ENCODE measurements around the gene SLC51B.
"Not testable (repeated sequence)": the region's sequence is repeated elsewhere in the genome, so short reads cannot be mapped to it uniquely, and the experiment has no call there.

SLC51B gene

GRCh38 chr15:65067317-65067644 is 22.1 kb downstream of the SLC51B start:
- no peak for DNase-seq

DNA sequence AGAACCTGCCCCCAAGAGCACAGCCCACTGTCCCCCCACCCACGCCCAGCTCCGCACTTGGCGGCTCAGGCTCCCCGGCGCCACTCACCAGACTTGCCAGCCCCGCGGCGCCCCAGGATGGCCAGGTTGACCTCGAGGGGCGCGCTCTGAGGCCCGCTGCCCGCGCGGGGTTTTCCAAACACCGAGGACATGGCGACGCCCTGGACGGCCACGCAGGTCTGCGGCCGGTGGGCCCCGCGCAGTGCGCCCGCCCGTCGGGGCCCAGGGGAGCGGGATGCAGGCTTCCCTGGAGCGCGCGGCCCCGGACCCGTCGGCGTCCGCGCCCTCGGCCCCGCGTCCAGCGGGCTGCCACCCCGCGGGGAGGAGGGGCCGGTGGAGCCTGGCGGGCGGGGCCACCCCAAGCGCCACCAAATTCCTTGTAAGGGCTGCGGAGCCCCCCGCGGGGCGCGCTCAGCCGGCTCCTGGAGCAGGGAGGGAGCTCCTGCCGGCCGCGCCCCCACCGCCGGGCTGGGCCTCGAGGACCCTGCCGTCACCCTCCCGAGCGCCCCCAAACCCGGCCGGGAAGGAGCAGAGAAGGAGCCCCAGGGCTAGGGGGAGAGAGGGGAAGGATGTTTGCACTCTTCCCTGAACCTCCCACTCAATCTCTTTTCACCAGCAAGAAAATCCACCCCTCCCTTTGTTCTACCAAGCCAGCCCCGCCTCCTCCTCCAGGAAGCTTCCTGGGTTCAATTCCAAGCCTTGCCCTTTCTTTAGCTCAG is 22.6 kb downstream of the SLC51B start, which contains the start of gene RASL12:
Gene RASL12, minus strand, starts transcription at position 347 of the 758 bp plus-strand sequence. Its CDS starts 156 bp downstream, at position 191.
- DNase-seq: no peak

DNA sequence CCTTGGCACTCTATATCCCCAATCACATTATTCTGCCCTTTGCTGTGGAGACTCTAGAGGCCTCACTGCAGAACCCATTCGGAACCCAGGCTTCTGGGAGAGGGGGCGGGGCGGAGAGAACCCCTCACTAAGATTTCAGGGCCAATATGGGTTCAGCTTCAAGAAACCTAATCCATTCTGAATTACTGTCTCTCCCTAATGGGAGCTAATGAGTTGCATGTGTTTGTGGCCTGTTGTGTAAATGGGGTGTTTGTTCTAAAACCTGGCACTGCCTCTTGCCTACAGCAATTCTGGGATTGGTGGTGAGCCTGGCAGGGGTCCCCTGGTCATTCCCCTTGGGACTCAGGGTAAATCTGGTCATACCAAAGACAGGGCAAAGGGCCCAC is 23.2 kb downstream of the SLC51B start:
- no peak for DNase-seq

DNA sequence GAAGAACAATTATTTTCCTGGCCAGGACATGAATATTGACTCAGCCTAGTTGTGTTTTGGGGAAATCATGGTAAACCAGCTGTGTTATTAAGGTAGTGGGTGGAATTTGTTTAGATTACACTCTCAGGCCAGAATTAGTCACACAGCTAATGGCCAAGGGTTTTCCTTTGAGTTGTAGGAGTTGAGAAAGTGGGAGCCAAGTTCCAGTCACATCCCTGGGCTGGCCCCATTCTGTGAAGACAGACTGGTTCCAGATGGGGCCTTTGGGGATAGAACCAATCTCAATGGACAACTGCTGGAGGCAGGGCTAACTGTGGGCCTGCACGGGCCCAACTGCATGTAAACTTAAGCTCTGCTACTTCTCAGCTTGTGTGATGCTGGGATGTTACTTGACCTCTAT is 24.0 kb downstream of the SLC51B start:
- no peak for DNase-seq

- no peak for DNase-seq
Measured at GRCh38 chr15:65069779-65070546, 24.8 kb downstream of the SLC51B start.

GRCh38 chr15:65071381-65071811 is 26.2 kb downstream of the SLC51B start:
- DNase-seq: no peak

DNA sequence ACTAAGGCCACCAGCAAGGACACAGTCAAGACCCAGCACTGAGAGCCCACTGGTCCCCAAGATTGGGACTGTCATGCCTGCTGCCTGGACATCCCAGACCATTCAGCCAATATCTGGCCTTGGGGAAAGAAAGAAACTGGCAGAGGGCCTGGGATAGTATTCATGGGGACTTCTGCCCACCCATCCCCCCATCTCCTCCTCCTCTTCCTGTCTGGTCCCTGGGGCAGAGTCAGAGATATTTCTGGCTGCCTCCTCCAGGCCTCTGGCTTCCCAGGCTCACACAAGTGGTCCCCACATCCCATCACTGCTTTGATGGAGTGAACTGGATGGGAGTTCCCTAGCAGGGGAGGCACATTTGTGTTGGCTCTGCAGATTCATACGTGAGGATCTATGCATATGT is 26.8 kb downstream of the SLC51B start:
- DNase-seq: no peak

- no peak for DNase-seq
Measured at GRCh38 chr15:65072617-65073016, 27.4 kb downstream of the SLC51B start.

- DNase-seq: not testable (repeated sequence)
Measured at GRCh38 chr15:65074946-65075345, 29.8 kb downstream of the SLC51B start.

DNA sequence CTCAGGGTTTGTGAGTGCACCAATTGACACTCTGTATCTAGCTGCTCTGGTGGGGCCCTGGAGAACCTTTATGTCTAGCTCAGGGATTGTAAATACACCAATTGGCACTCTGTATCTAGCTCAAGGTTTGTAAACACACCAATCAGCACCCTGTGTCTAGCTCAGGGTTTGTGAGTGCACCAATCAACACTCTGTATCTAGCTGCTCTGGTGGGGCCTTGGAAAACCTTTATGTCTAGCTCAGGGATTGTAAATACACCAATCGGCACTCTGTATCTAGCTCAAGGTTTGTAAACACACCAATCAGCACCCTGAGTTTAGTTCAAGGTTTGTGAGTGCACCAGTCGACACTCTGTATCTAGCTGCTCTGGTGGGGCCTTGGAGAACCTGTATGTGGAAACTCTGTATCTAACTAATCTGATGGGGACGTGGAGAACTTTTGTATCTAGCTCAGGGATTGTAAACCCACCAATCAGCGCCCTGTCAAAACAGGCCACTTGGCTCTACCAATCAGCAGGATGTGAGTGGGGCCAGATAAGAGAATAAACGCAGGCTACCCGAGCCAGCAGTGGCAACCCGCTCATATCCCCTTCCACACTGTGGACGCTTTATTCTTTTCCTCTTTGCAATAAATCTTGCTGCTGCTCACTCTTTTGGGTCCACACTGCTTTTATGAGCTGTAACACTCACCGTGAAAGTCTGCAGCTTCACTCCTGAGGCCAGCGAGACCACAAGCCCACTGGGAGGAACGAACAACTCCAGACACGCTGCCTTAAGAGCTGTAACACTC is 30.6 kb downstream of the SLC51B start:
- not testable (repeated sequence) for DNase-seq

DNA sequence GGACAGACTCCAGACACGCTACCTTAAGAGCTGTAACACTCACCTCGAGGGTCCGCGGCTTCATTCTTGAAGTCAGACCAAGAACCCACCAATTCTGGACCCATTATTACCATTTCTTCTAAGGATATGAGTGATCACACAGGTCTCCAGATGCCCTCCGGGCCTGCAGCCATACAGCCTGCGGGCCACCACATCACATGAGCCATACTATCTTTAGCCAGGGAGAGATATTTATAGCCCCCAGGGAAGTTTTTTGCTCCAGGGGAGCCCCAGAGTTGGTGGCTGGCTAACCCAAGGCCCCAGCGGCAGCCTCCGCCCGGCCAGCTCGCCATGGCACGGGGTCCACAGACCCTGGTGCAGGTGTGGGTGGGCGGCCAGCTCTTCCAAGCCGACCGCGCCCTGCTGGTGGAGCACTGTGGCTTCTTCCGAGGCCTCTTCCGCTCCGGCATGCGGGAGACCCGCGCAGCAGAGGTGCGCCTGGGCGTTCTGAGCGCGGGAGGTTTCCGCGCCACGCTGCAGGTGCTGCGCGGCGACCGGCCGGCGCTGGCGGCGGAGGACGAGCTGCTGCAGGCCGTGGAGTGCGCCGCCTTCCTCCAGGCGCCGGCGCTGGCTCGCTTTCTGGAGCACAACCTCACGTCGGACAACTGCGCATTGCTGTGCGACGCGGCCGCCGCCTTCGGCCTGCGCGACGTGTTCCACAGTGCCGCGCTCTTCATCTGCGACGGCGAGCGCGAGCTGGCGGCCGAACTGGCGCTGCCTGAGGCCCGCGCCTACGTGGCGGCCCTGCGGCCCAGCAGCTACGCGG is 31.5 kb downstream of the SLC51B start, which contains the start of gene KBTBD13:
Gene KBTBD13, plus strand, starts transcription at position 261 of the 805 bp plus-strand sequence. Its CDS starts 70 bp downstream, at position 331.
- no peak for DNase-seq

- no peak for DNase-seq
Measured at GRCh38 chr15:65077291-65077980, 32.2 kb downstream of the SLC51B start.

DNA sequence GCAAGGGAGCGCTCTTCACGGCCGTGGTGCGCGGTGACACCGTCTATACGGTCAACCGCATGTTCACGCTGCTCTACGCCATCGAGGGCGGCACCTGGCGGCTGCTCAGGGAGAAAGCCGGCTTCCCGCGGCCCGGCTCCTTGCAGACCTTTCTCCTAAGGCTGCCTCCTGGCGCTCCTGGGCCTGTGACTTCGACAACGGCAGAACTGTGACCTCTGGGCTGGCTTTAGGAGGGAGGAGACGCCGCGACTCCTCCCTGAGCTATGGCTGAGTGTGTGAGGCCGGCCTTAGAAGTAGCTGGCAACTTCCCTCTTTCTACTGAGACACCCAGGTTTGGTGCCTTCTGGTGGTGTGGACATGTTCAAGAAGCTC is 32.8 kb downstream of the SLC51B start:
- DNase-seq: no peak

DNA sequence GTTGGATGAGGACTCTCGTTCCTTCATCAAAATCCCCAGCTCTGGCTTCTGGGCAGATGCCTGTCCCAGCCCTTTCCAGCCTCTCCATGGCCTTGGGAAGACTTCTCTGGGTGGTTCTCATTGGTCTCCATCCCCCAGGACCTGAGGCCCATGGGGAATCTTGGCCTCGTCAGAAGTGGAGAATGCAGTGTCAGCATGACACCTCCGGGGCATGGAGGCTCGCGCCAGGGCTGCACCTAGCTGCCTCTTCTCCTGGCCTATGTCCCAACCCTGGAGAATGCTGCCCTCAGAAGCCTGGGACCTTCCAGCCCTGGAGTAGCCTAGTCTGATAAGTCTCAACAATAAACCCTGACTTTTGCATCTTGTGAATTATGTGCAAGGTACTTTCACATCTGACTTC is 34.4 kb downstream of the SLC51B start:
- DNase-seq: no peak

DNA sequence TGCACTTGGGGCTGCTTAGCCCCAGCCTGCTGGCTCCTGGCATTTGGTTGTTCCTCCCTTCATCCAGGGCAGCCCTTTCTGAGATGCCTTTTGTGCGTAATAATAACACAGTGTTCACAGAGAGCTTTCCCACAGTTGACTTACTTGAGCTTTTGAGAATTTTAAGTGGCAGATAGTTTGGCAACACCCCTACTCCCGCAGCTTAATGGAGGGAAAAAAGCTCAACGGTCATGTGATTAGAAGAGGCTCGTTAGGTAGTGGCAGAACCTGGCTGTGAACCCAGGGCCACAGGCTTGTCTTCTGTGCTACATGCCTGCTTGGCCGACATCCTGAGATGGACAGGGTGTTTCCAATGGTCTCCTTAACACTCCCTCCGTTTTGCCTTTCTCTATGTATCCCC is 36.1 kb downstream of the SLC51B start:
- DNase-seq: no peak

DNA sequence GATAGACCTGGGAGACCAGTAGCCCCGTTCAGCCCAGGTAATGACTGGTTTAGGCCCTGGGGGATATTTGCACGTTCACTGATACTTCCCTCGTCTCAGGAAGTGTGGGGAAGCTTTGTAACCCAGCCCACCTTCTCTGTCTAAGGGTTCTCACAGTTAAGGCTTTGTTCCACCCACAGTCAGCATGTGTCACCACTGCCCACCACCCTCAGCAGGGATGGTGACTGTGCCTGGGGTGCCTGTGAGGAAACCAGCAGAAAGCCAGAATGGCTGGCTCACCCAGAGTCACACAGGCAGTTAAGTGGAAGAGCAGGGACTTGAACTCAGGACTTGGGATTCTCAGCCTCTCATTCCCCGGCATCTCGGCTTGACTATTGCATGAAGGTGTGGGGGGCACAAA is 36.6 kb downstream of the SLC51B start:
- DNase-seq: no peak

DNA sequence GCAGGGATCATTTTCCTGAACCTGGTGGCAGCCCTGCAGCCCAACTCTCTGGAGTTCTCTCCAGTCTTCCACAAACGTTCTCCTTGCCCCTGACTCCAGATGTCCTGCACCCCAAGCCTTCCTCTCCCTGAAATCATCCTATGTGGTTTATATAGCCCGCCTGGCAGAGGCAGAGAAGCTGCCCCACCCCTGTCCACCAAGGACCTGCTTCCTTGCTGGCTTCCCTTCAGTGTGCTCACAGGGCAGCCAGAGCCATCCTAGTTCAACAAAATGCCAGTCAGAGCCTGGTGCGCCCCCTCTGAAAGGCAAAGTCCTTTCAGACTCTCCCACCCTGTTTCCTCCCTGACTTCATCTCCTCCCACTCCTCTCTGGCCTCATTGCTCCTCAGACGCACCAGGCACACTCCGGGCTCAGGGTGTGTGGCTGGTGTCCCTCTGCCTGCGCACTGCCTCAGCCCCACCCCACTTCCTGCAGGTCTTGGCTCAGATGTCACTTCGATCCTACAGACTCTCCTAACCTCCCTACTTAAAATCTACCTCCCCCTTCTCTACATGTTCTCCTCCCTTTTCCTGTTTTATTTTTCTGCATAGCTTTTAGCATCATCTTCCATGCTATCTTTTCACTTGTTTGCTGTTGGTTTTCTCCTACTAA is 37.2 kb downstream of the SLC51B start:
- no peak for DNase-seq

DNA sequence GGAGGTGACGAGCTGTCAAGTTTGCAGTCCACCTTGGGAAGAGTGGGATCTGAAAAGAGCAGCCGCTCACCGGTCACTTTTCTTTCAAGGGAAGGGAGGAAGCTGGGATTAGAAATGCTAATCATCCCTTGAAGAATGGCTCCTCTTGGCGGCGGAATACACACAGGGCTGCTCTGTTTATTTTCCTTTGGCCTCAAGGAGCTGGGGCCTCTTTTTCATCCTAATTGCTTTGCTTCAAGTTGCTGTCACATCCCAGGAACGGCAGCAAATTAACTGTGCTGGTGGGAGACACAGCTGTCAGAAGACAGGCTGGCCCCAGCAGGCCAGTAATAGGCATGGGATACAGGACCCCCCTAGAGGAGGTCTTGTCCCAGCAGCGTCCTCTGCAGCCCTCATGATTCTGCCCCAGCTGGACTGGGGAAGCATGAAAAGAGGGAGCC is 38.1 kb downstream of the SLC51B start:
- no peak for DNase-seq

- no peak for DNase-seq
Measured at GRCh38 chr15:65084500-65085206, 39.5 kb downstream of the SLC51B start.

- no peak for DNase-seq
Measured at GRCh38 chr15:65085207-65085753, 40.1 kb downstream of the SLC51B start.
